Naive thymus-derived CD8-positive, alpha-beta T cell (primary cell): ENCODE data around the gene RNU11. TPM values are rescaled to one million over a fixed set of nuclear protein-coding genes. Genes with fewer than 3 reads are reported as not detected.

Experiments
- polyA plus RNA-seq, 3 donors: library from polyadenylated mRNA; unstranded; fragments of 300-500 nt; fragmentation: Illumina TruSeq; gene quantifications; one replicate each; pipeline ENCODE4 v1.2.3, GENCODE V29; 2021
- total RNA-seq, 8 experiments: library from RNA in 2 of 8; stranded (reverse) in 2 of 8; gene quantifications; one replicate each; pipeline ENCODE4 v1.2.3 and lab custom pipeline; 2021 to 2026

The RNU11 gene
- total and polyA plus RNA-seq, 5 experiments from 2014 or later = not detected

Other genes starting within 250 kb of the RNU11 start
- gene RCC1, start 142.6 kb upstream of the RNU11 start, total RNA-seq = 10 to 100 TPM; 24.6 to 24.9 TPM
- 10 to 100 TPM; 11.7 to 16.1 (median 12.2) TPM for gene RCC1, start 142.6 kb upstream of the RNU11 start, polyA plus RNA-seq
- gene TRNAU1AP, start 95.5 kb upstream of the RNU11 start, total RNA-seq = 10 to 100 TPM; 35.3 to 42.8 TPM
- gene TRNAU1AP, start 95.5 kb upstream of the RNU11 start, polyA plus RNA-seq = 10 to 100 TPM; 21.5 to 25.3 (median 22.6) TPM
- not detected for gene RAB42, start 56.3 kb upstream of the RNU11 start, total RNA-seq
- gene RAB42, start 56.3 kb upstream of the RNU11 start, polyA plus RNA-seq = not detected
- 10 to 100 TPM; 25.1 to 28.1 TPM for gene TAF12, start 5.5 kb upstream of the RNU11 start, total RNA-seq
- gene TAF12, start 5.5 kb upstream of the RNU11 start, polyA plus RNA-seq = 10 to 100 TPM; 42.4 to 50.1 (median 47.3) TPM
- gene GMEB1, start 20.2 kb downstream of the RNU11 start, total RNA-seq = 10 to 100 TPM; 20.5 to 23.2 TPM
- 10 to 100 TPM; 12.5 to 18.2 (median 17.1) TPM for gene GMEB1, start 20.2 kb downstream of the RNU11 start, polyA plus RNA-seq
- 10 to 100 TPM; 75.4 to 76.6 TPM for gene YTHDF2, start 88.3 kb downstream of the RNU11 start, total RNA-seq
- gene YTHDF2, start 88.3 kb downstream of the RNU11 start, polyA plus RNA-seq = 100 to 1,000 TPM; 117 to 128 (median 118) TPM
- not detected for gene OPRD1, start 163.6 kb downstream of the RNU11 start, total RNA-seq
- gene OPRD1, start 163.6 kb downstream of the RNU11 start, polyA plus RNA-seq = under 1 TPM in 1 of 3 donors, not detected in 2; 0.02 TPM